Endothelial cell of umbilical vein (primary cell): ENCODE measurements around the gene PAQR7. TPM values are rescaled to one million over a fixed set of nuclear protein-coding genes. Genes with fewer than 3 reads are reported as not detected.

Source experiments
- BruUV-seq: library from RNA; stranded (reverse); fragments of 400-500 nt; replicated peaks from 2 replicates; lab custom pipeline; 2021; lab: Mats Ljungman, UMichigan
- CTCF ChIA-PET: fragments of 300-600, 350-600 bp; sonication (Branson Sonifier 250); formaldehyde crosslinking; loops from one replicate; lab custom pipeline; 2021; ENCODE audit warnings: antibody characterized with exemption, inconsistent platforms; lab: Charles Lee
- POLR2A ChIA-PET: fragments of 300-600, 350-600 bp; sonication (Branson Sonifier 250); formaldehyde crosslinking; loops from one replicate; lab custom pipeline; 2021; ENCODE audit warnings: antibody characterized with exemption, inconsistent platforms; lab: Charles Lee
- DNase-seq: peaks from one replicate; pipeline ENCODE4 v3.0.0-alpha.2; 2011; ENCODE audit warnings: low read depth, low spot score
- FAIRE-seq: peaks from 2 replicates; lab custom pipeline; 2011; peaks lifted over from hg19 to GRCh38; lab: Jason Lieb, UNC
- H2AFZ ChIP-seq: 2 replicates; pipeline ENCODE4 v1.6.0; 2012; ENCODE audit warnings: low read depth, low read length, control low read depth, inconsistent platforms
- H3K27ac ChIP-seq: 2 replicates; pipeline ENCODE4 v1.5.1; 2011; ENCODE audit warnings: low read depth, mild to moderate bottlenecking, control low read depth, low read length, moderate library complexity; ENCODE audit not compliant: insufficient read depth
- H3K27me3 ChIP-seq, 2 experiments: 2 replicates each; pipeline versions ENCODE4 v1.6.0 to v1.6.1; 2011; ENCODE audit warnings: low read length in 2 of 2, mixed read lengths in 1 of 2; ENCODE audit not compliant: control insufficient read depth in 2 of 2, insufficient read depth in 2 of 2
- H3K36me3 ChIP-seq, 2 experiments: 2 replicates in 1 of 2; 3 replicates in 1 of 2; pipeline ENCODE4 v1.5.1; 2011; ENCODE audit warnings: low read length in 2 of 2, mild to moderate bottlenecking in 1 of 2, moderate library complexity in 1 of 2; ENCODE audit not compliant: control insufficient read depth in 2 of 2, insufficient read depth in 2 of 2; ENCODE audit errors: extremely low read depth in 1 of 2
- H3K4me1 ChIP-seq: 3 replicates; pipeline ENCODE4 v1.5.1; 2011; ENCODE audit warnings: mild to moderate bottlenecking, low read length; ENCODE audit not compliant: control insufficient read depth, insufficient read depth; ENCODE audit errors: extremely low read depth
- H3K4me2 ChIP-seq: 2 replicates; pipeline ENCODE4 v1.6.1; 2011; ENCODE audit warnings: low read length, control low read depth, mixed read lengths; ENCODE audit not compliant: insufficient read depth
- H3K4me3 ChIP-seq, 3 experiments: fragments of 200-600 bp in 1 of 3; sonication (generic), shearing (Covaris generic) in 1 of 3; replicated peaks in 1 of 3; 2 replicates each; pipeline ENCODE4 v1.5.1; 2011 to 2016; ENCODE audit warnings: control low read depth in 3 of 3, low read length in 3 of 3, mild to moderate bottlenecking in 2 of 3, inconsistent platforms in 1 of 3, low read depth in 1 of 3, moderate library complexity in 1 of 3; ENCODE audit not compliant: insufficient read depth in 1 of 3
- H3K79me2 ChIP-seq: 2 replicates; pipeline ENCODE4 v1.6.0; 2012; ENCODE audit warnings: low read length, inconsistent platforms; ENCODE audit not compliant: control insufficient read depth, insufficient read depth
- H3K9ac ChIP-seq: replicated peaks from 2 replicates; pipeline ENCODE3; 2011; ENCODE audit warnings: low read length, control low read depth; ENCODE audit not compliant: insufficient read depth; ENCODE audit errors: extremely low read depth
- H3K9me1 ChIP-seq: replicated peaks from 3 replicates; pipeline ENCODE4 v1.6.0; 2011; ENCODE audit warnings: mild to moderate bottlenecking, low read length; ENCODE audit not compliant: control insufficient read depth, insufficient read depth; ENCODE audit errors: extremely low read depth
- H3K9me3 ChIP-seq: replicated peaks from 2 replicates; pipeline ENCODE4 v1.5.1; 2012; ENCODE audit warnings: low read length, inconsistent platforms; ENCODE audit not compliant: control insufficient read depth, insufficient read depth
- H4K20me1 ChIP-seq: replicated peaks from 2 replicates; pipeline ENCODE3; 2011; ENCODE audit warnings: mild to moderate bottlenecking, low read length; ENCODE audit not compliant: control insufficient read depth, insufficient read depth; ENCODE audit errors: extremely low read depth
- EZH2 ChIP-seq: IDR thresholded peaks from 2 replicates; pipeline ENCODE4 v1.6.1; 2012; ENCODE audit warnings: borderline replicate concordance, low read depth, mild to moderate bottlenecking, moderate library complexity, low read length, inconsistent platforms; ENCODE audit not compliant: severe bottlenecking
- FOS ChIP-seq: IDR thresholded peaks from 2 replicates; pipeline ENCODE4 v1.6.1; 2011; ENCODE audit warnings: mild to moderate bottlenecking, low read length, moderate library complexity, borderline replicate concordance; ENCODE audit not compliant: insufficient read depth
- MYC ChIP-seq: IDR thresholded peaks from one replicate; pipeline ENCODE4 v1.6.1; 2011; ENCODE audit warnings: mild to moderate bottlenecking, low read depth, low read length
- POLR2AphosphoS5 ChIP-seq: IDR thresholded peaks from 2 replicates; pipeline ENCODE4 v1.6.1; 2012; ENCODE audit warnings: low read depth, mild to moderate bottlenecking, control low read depth, low read length, moderate library complexity; ENCODE audit not compliant: insufficient read depth
- dilution Hi-C: fragments of 300-500 bp; cut with MboI; formaldehyde crosslinking; loops from one replicate; pipeline ENCODE4 v1.15.0; 2019; ENCODE audit warnings: low sequenced_read_pairs; ENCODE audit not compliant: extremely low pct_ligation_motif_present
- intact Hi-C: fragments of 100-400 bp; cut with micrococcal nuclease; formaldehyde crosslinking; loops from one replicate; pipeline ENCODE4 v1.10.0; 2022
- polyA plus RNA-seq, 4 experiments: library from polyadenylated mRNA; depleted of rRNA in 3 of 4; stranded (reverse) in 3 of 4; unstranded in 1 of 4; fragments of >200 nt; gene quantifications; 2 replicates each; pipeline versions ENCODE4 v1.2.1 to v1.2.3, GENCODE V29; 2011 to 2012; ENCODE audit warnings: missing spikeins in 1 of 4
- total RNA-seq: library from RNA; stranded (reverse); gene quantifications from 2 replicates; pipeline ENCODE4 v1.2.3, GENCODE V29; 2021

Gene PAQR7
- total and polyA plus RNA-seq, 2 donors (not counting 3 experiments of a cell fraction or from before 2014, with no cell fraction given), result 8.4 to 10.8 TPM

DNA sequence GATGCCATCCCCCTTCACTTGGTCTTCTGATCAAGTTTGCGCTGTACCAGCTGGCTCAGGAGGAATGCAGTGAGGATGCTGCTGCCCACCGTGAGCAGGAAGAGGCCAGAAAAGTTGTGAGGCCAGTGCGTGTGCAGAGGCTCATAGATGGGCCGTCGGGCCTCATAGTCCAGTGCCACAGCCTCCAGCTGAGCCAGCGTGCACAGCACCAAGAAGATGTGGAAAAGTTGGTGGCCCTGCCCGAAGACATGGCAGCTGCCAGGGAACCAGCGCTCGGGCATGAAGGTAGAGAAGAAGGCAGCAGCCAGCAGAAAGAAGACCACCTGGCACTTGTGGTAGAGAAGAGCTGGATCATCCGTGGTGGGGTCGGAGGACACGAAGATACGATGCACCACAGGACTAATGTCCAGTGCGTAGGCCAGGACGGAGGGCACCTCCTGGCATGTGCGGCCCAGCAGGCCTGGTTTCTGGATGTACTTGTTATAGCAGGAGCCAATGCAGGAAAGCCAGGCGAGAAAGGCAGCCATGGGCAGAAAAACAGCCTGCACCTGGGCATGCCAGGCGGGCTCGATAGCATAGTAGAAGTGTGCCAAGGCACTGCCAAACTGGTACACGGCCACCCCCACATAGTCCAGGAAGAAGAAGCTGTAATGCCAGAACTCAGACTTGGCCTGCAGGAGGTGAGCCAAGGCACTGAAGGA is 12.6 kb downstream of the PAQR7 start:
- dilution Hi-C loops (no loop called here), intact Hi-C loops (no loop called here)
- FAIRE-seq (no peak), DNase-seq (no peak)
- H3K79me2 ChIP-seq, result peaks cover 8% of the 10 kb centered on the region
- peaks cover 21% of the 10 kb centered on the region for H3K4me1 ChIP-seq
- TF ChIP-seq MYC (no peak), EZH2 (no peak), FOS (no peak), POLR2AphosphoS5 (no peak)
- no peaks in the 10 kb centered on the region for H3K9me3 ChIP-seq
- no peak overlapping the region for H3K9ac ChIP-seq
- ChIA-PET POLR2A (no interaction called here), CTCF (interaction anchor here (0.9 kb wide), 1 partner anchor 32 kb away, joined by 4 read pairs; no protein-coding TSS in a partner anchor)
- BruUV-seq, result no TSS peak
- H3K4me3 ChIP-seq, result no peak overlapping the region
- peaks cover 0 to 7% of the 10 kb centered on the region in 2 experiments for H3K36me3 ChIP-seq
- H4K20me1 ChIP-seq, result no peaks in the 10 kb centered on the region
- H3K27ac ChIP-seq, result no peak overlapping the region
- H3K4me2 ChIP-seq, result no peak overlapping the region
- no peaks in the 10 kb centered on the region for H3K9me1 ChIP-seq
- H2AFZ ChIP-seq, result no peak overlapping the region
- H3K27me3 ChIP-seq, result no peaks in the 10 kb centered on the region
